Activated CD8-positive, alpha-beta memory T cell treated with anti-CD3 and anti-CD28 coated beads for 4 hours (primary cell): Measurements from ENCODE around the gene PPP1CB.
"Not testable (repeated sequence)": the region's sequence is repeated elsewhere in the genome, so short reads cannot be mapped to it uniquely, and the experiment has no call there.

ENCODE experiments used
- DNase-seq, 2 donors: peaks; one replicate each; pipeline ENCODE4 v3.0.0-alpha.2; 2020; ENCODE audit warnings: low read depth in 2 of 2

The PPP1CB gene

DNA sequence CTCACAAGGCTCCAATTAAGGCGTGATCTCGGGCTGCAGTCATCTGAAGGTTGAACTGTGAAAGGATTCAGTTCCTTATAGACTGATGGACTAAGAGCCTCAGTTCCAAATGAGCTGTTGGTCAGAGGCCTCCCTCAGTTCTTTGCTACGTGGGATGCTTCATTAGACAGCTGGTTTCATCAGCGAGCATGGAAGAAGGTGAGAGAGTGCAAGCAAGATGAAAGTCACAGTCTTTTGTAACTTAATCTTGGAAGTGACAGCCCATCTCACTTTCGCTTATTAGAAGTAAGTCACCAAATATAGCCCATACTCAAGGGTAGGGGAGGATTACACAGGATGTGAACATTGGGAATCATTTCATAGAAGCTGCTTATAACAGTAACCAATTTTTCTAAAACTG lies 26.8 kb downstream of the PPP1CB start:
- DNase-seq, result no peak

DNA sequence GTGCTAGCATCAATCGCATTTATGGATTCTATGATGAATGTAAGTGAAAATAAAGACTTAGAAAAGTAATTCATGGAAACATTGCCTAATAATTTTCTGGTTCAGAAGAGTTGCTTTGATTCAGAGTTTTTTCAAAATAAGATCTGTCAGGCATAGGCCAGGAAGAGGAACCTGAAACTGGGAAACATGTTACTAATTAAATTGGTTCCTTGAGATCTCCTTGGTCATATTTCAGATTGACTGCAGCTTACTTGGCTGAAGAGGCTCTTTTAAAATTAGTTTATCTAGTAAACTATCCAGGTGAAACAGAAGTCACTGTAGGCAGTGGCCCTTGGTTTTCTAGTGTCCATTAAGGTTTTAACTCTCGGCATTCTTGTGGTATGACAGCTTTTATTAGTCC lies 27.4 kb downstream of the PPP1CB start:
- no peak for DNase-seq

DNA sequence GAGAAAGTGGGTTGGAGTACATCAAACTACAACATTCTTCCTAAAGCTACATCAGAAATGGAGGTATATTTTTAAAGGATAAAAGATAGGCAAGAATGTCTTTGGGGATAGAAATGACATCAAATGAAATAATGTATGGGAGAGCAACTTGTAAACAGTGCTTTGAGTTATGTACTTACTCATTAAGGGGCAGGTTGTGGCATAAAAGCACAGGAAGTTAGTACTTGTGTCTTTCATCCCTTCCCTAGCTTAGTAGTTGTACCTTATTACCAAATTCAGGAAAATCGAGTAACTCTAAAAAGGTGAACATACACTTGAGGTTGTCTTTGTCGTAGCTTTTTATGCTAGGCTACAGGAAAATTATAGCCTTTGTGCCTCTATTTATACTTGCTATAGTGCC lies 28.9 kb downstream of the PPP1CB start:
- no peak for DNase-seq

DNA sequence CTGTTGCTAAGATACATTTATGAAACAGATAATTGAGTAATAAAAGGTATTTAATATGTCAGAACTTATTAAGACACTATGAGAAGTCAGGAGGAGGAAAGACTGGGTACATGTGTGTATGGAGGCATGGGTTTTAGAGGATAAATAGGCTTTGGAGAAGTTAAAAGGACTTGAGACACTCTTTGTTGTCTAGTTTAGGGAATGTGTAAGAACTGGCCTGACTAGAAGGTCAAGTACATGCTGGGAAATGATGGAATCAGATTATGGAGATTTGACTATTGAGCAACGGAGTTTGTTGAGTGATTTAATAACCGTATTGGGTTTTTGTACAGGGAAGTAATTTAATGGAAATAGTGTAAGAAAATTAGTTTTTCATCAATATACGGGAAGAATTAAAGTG lies 30.8 kb downstream of the PPP1CB start:
- no peak for DNase-seq

DNA sequence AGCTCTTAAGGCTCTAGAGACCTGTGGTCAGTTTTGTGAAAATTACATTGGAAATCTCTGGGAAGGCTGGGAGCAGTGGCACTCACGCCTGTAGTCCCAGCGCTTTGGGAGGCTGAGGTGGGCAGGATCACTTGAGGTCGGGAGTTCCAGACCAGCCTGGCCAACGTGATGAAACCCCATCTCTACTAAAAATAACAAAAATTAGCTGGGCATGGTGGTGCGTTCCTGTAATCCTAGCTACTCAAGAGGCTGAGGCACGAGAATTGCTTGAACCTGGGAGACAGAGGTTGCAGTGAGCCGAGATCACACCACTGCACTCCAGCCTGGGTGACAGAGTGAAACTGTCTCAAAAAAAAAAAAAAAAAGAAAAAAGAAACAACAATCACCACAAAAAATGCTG lies 32.9 kb downstream of the PPP1CB start:
- DNase-seq, result not testable (repeated sequence)

DNA sequence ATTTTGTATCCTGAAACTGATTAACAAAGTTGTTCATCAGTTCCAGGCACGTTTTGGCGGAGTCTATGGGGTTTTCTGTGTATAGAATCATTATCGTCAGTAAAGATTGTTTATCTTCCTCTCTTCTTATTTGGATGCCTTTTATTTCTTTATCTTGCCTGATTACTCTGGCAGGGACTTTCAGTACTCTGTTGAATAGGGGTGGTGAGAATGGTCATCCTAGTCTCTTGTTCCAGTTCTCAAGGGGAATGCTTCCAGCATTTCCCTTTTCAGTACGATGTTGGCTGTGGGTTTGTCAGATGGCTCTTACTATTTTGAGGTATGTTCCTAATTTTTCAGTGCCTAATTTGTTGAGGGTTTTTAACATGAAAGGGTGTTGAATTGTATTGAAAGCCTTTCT lies 45.0 kb downstream of the PPP1CB start:
- no peak for DNase-seq

DNA sequence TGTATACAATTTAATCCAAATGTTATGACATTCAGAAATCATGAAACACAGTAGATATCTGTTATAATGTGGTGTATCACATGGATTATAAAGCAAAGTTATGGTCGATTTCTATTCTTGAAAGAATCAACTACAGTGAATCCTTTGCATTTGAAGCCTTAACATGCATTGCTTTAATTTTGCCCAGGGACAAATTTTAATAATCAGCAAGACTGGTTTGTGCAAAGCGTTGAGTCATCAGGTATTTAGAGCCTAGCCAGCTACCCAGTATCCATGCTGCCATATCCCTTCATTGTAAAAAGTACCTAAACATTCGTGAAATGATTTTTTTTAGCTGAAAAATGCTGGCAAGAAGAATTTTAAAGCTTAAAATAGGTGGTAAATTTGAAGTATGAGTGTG lies 50.1 kb downstream of the PPP1CB start:
- DNase-seq, result no peak

DNA sequence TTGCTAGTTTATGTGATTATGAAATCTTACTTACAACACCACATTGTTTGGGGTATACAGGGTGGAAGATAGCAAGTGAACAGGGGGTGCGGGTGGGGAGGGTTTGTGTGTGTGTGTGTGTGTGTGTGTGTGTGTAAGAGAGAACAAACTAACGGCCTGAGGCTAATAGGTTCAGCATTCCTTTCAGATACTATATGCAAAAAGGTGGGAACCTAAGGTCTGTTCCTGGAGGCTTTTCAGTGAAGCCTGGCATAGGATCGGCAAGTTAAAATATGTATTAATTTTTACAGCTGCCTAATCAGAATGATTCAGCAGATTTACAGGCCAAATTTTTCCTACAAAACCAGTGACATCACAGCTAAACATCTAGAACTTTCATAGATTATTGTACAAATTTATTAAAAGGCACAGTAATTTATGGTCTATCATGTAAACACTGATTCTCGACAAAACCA lies 51.4 kb downstream of the PPP1CB start:
- no peak for DNase-seq

DNA sequence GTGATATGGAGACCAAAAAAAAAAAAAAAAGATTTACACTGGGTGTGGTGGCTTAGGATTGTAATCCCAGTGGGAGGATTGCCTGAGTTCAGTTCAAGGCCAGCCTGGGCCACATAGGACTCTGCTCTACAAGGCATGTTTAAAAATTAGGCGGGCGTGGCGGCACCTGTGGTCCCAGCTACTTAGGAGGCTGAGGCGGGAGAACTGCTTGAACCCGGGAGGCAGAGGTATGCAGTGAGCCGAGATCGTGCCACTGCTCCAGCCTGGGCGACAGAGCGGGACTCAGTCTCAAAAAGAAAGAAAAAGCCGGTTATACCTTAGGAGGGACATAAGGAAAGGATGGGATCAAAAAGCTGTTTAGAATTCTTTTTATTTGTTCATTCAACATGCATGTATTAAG lies 58.3 kb downstream of the PPP1CB start:
- no peak for DNase-seq

DNA sequence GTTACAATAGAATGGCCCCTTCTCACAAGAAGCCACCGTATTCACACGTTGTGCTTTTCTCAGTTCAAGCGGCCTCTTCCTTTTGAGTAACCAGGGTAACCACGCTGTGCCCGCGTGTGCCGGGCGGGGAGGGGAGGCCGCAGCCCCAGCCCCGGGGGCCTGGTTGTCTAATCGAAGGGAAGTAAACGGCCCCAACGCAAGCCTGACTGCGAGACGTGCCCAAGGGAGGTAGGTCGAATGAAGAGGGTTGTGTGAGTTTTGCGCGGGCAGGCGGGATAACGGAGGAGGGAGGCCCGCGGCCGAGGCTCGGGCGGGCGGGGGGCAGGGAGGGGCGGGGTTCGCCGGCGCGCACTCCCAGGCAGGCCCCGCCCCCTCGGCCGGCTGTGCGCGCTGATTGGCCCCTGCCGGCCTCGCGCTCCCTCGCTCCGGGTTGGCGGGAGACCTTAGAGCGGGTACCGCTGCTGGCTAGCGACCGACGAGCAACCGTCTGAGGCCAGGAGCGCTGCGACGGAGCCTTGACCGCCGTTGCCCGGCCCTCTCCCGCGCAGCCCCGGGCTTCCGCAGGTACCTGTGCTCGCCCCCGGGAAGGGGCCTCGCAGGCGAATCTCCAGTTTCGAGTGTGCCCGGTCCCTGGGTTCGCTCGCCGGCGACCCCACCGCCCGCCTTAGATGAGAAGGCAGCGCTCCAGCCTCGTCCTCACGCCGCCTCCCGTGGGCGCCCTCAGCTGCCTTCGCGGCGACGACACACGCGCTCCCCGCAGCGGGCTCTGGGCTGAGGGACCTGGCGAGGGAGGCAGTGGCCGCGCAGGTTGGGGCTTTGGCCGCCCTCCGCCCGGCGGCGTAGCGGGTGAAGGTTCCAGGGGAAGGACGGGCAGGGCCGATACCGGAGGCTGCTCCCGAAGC lies 59.0 kb downstream of the PPP1CB start, which contains the start of gene SPDYA:
TSS of gene SPDYA (plus strand) at position 451 of the 902 bp plus-strand sequence. CDS start 5,181 bp downstream, outside the sequence.
- DNase-seq, result peak; percentile 56 to 63

DNA sequence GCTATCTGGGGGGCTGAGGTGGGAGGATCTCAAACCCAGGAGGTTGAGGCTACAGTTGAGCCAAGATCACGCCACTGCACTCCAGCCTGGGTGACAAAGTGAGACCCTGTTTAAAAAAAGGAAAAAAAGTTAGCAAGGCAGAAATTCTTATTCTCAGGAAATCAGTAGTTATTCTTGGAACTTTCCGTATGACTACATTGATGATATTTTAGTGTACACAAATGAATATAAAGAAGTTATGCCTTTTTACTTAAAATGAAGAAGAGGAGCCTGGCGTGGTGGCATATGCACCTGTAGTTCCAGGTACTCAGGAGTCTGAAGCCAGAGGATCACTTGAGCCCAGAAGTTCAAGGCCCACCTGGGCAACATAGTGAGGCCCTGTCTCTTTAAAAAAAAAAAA lies 66.4 kb downstream of the PPP1CB start:
- DNase-seq, result no peak

DNA sequence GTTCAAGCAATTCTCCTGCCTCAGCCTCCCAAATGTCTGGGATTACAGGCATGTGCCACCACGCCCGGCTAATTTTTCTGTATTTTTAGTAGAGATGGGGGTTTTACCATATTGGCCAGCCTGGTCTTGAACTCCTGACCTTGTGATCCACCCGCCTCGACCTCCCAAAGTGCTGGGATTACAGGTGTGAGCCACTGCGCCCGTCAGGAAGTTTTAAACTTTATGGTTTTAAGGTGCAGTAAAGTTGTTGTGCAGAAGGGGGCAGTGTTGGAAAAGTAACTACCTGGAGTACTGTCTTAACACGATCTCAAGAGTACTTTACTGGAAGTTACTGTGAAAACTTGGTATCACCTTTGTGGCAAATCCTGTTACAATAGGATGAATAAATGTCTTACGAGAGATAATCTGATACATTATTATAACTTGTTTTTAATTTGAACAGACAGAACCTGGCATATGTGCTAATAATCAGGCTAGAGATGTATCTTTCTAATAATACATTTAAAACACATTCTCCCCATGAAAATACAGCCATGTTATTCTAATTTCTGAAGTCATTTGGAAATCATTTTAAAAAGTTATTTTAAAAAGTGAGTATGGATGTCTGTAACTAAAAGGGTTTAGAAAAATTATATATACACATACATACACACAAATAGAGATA lies 69.8 kb downstream of the PPP1CB start:
- DNase-seq, result peak; percentile 14 to 31

DNA sequence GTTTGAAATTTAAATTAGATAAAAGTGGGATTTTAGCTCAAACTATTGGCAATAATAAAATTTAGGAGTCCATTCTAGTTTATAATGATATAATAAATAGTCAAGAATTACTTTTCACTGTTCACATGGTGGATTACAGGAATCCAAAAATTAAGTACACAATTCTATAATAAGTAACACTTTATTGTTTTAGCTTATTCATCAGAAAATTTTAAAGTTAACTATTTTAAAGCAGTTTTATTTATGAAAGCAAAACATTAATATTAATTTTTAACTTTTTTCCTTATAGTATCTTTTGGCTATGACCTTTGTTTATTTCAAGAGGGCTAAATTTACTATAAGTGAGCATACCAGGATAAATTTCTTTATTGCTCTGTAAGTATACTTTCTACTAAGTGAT lies 70.4 kb downstream of the PPP1CB start:
- no peak for DNase-seq

DNA sequence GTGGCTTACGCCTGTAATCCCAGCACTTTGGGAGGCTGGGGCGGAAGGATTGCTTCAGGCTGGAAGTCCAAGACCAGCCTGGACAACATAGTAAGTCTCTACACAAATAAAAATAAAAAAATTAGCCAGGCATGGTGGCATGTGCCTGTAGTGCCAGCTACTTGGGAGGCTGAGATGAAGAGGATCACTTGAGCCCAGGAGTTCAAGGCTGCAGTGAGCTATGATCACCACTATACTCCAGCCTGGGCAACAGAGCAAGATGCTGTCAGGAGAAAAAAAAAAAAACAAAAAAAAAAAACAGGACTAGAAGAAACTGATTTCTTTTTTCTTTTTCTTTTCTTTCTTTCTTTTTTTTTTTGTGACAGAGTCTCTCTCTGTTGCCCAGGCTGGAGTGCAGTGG lies 72.6 kb downstream of the PPP1CB start:
- DNase-seq, result no peak

DNA sequence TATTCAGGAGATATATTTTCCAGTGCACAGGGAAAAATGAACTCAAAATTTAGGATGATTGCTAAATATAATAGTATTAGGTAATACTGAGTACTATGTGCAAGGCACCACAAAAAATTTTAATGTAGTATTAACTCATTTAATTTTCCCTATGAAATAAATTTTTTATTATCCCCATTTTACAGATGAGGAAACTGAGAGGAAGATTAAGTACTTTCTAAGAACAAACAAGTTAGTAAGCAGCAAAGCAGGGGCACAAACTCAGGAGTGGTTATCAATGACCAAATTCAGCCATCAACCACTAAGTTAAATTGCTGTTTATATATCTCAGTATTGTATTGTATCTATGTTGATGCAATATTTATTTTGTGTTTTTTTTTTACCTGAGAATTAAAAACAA lies 73.2 kb downstream of the PPP1CB start:
- no peak for DNase-seq

DNA sequence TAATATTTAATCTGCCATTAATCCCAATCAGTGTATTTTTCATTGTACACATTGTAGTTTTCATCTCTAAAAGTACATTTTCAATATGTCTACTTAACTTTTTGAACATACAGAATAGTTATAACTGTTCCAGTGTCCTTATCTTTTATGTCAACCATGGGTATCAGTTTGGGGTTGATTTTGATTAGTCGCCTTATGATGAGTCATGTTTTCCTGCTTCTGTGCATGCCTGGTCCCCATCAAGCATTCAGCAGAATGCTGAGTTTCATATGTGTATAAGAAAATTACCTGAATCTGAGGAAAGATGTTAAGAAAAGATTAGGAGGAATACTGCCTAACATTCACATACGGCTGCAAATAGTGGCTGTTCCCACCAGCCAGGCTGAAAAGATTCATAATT lies 76.8 kb downstream of the PPP1CB start:
- no peak for DNase-seq

DNA sequence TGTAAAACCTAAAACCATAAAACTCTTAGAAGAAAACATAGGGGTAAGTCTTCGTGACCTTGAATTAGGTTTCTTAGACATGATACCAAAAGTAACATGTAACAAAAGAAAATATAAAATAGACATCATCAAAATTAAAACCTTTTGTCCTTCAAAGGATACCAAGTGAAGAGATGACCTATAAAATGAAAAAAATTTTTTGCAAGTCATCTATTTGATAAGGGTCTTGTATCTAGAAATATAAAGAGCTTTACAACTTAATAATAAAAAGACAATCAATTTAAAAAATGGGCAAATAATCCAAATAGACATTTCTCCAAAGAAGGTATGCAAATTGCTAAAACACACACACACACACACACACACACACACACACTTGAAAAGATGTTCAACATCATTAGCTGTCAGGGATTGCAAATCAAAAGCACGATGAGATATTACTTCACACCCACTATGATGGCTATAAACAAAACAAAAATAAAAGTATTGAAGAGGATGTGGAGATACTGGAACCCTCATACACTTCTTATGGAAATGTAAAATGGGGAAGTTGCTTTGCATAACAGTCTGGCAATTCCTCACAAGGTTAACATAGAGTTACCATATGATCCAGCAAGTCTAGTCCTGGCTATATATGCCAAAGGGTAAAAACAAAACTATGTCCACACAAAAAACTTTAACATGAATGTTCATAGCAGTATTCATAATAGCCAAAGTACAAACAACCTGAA lies 82.3 kb downstream of the PPP1CB start:
- DNase-seq, result no peak

DNA sequence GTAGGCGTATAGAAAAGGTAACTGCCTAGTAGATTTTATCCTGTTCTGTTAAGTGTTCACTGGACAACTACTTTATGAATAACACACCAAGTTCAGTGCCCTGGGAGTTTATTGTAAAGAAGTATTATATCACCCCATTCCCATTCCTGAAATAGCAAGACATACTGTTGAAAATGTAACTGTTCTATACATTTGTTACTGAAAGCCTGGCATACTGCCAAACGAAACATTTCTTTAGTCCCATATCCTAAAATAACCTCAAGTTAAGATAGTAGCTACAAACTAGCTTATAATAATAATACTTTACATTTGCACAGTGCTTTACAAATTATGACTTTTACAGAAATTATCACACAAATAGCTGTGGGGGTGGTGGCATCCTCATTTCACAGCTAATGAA lies 84.2 kb downstream of the PPP1CB start:
- no peak for DNase-seq

DNA sequence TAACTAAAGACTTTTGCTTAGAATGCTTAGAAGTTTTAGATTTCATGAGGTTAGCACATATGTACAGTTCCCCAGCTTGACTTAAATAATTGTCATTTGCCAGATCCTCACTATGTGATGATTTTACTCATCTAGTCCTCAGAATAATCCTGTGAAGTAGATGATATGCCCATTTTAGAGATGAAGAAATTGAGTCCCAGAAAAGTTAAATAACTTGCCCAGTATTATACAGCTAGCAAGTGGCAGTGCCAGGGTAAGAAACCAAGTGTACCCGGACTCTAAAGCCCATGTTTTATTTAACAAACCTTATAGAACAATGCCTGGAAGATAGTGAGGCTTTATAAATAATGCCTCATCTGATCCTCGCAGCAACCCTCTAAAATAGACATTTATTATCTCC lies 87.3 kb downstream of the PPP1CB start:
- DNase-seq, result no peak

DNA sequence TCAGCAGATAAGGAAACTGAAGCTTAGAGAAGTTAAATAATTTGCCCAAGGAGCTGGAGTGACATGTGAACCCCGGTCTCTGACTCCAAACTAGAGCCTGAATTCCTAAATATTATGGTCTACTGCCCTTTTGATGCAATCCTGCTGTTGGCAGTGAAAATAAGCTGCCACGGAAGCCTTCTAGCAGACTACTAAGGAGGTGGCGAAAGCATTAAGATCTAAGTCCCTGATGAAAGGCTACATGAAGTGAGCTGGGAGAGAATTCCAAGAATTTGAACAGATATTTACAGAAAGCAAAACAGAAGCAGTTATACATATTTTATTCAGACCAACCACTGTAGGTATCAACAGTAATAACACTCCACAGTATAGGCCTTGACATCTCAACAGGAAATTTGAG lies 90.4 kb downstream of the PPP1CB start:
- DNase-seq, result no peak
